ENCODE data around the gene MUC16. TPM values are rescaled to one million over a fixed set of nuclear protein-coding genes. Genes with fewer than 3 reads are reported as not detected.
"Not testable (repeated sequence)": the region's sequence is repeated elsewhere in the genome, so short reads cannot be mapped to it uniquely, and the experiment has no call there.

Gene MUC16
- total RNA-seq: under 0.01 TPM
- not detected for polyA plus RNA-seq

GRCh38 chr19:9009935-9010651 is at the start of gene MUC16:
TSS of gene MUC16 (minus strand) at chr19:9010409.
- Histone ChIP-seq H3K4me1 (ENCODE audit: insufficient read depth) (no peaks in the 10 kb centered on the region), H3K27ac (ENCODE audit: low read depth) (no peak within 1 kb of the TSS), H3K4me3 (ENCODE audit: low read depth, low read length) (no peak within 1 kb of the TSS), H3K36me3 (ENCODE audit: insufficient read depth) (no peaks in the 10 kb centered on the region)
- 71% methylated on average over 20 of the region's 20 CpGs for WGBS
- DNase-seq (ENCODE audit: extremely low spot score): no peak

DNA sequence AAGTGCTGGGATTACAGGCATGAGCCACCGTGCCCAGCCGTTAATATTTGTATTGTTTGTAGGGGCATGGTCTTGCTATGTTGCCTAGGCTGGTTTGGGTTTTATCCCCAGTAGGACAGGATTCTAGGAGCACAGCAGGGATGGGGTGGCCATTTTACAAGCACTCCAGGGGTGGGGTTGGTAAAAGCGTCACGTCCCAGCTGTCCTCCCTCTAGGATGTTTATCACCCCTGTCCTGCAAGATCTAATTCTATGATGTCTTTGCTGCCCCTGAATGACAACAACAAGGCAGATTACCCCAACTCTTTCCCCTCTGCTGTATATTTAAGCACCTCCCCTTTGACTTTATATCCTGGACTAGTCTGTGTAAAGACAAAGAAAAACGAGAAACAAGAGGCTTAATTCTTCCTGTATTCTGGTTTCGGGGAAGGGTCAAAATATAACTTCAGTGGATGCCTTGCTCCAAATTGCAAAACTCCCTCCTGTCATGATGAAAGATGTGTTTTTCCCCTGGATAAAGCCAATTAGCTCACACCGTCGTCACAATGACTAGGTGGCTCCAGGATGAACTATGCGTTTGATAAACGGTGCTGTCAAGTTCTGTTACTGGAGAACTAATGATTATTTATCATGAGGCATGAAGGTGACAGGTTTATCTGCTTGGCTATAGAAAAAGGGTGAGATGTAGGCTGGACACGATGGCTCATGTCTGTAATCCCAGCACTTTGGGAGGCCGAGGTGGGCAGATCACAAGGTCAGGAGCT is 48.9 kb upstream of the MUC16 start:
- H3K4me3 ChIP-seq (ENCODE audit: low read depth, low read length): no peak overlapping the region
- no peak for DNase-seq (ENCODE audit: extremely low spot score)
- whole genome bisulfite sequencing: 46% methylated on average over 12 of the region's 12 CpGs
- no peaks in the 10 kb centered on the region for H3K4me1 ChIP-seq (ENCODE audit: insufficient read depth)
- H3K27ac ChIP-seq (ENCODE audit: low read depth): no peak overlapping the region
- no peaks in the 10 kb centered on the region for H3K36me3 ChIP-seq (ENCODE audit: insufficient read depth)

- DNase-seq (ENCODE audit: extremely low spot score): no peak
- Histone ChIP-seq H3K4me3 (ENCODE audit: low read depth, low read length) (no peak overlapping the region), H3K36me3 (ENCODE audit: insufficient read depth) (no peaks in the 10 kb centered on the region), H3K27ac (ENCODE audit: low read depth) (no peak overlapping the region), H3K4me1 (ENCODE audit: insufficient read depth) (no peaks in the 10 kb centered on the region)
- WGBS: 85% methylated on average over 4 of the region's 4 CpGs
Measured at GRCh38 chr19:9057505-9058258, 47.5 kb upstream of the MUC16 start.

- H3K27ac ChIP-seq (ENCODE audit: low read depth); H3K4me3 ChIP-seq (ENCODE audit: low read depth, low read length); H3K4me1 ChIP-seq (ENCODE audit: insufficient read depth); DNase-seq (ENCODE audit: extremely low spot score); H3K36me3 ChIP-seq (ENCODE audit: insufficient read depth): not testable (repeated sequence)
- WGBS: 95% methylated on average over 9 of the region's 9 CpGs
Measured at GRCh38 chr19:9056131-9056530, 45.9 kb upstream of the MUC16 start.

GRCh38 chr19:9054765-9055164 is 44.6 kb upstream of the MUC16 start:
- H3K36me3 ChIP-seq (ENCODE audit: insufficient read depth): no peaks in the 10 kb centered on the region
- no peak for DNase-seq (ENCODE audit: extremely low spot score)
- no peak overlapping the region for H3K27ac ChIP-seq (ENCODE audit: low read depth)
- H3K4me1 ChIP-seq (ENCODE audit: insufficient read depth): no peaks in the 10 kb centered on the region
- 8% methylated on average over 8 of the region's 8 CpGs for WGBS
- H3K4me3 ChIP-seq (ENCODE audit: low read depth, low read length): no peak overlapping the region

- WGBS: 88% methylated on average over 8 of the region's 8 CpGs
- H3K27ac ChIP-seq (ENCODE audit: low read depth): no peak overlapping the region
Measured at GRCh38 chr19:9054207-9054606, 44.0 kb upstream of the MUC16 start.

GRCh38 chr19:9053674-9054073 is 43.5 kb upstream of the MUC16 start:
- not testable (repeated sequence) for H3K4me1 ChIP-seq (ENCODE audit: insufficient read depth); H3K27ac ChIP-seq (ENCODE audit: low read depth); H3K36me3 ChIP-seq (ENCODE audit: insufficient read depth); DNase-seq (ENCODE audit: extremely low spot score); H3K4me3 ChIP-seq (ENCODE audit: low read depth, low read length)
- WGBS: 94% methylated on average over 6 of the region's 6 CpGs

More at GRCh38 chr19:9054207-9054606, 44.0 kb upstream of the MUC16 start:
- Histone ChIP-seq H3K4me3 (ENCODE audit: low read depth, low read length) (no peak overlapping the region), H3K4me1 (ENCODE audit: insufficient read depth) (no peaks in the 10 kb centered on the region), H3K36me3 (ENCODE audit: insufficient read depth) (no peaks in the 10 kb centered on the region)
- DNase-seq (ENCODE audit: extremely low spot score): no peak

DNA sequence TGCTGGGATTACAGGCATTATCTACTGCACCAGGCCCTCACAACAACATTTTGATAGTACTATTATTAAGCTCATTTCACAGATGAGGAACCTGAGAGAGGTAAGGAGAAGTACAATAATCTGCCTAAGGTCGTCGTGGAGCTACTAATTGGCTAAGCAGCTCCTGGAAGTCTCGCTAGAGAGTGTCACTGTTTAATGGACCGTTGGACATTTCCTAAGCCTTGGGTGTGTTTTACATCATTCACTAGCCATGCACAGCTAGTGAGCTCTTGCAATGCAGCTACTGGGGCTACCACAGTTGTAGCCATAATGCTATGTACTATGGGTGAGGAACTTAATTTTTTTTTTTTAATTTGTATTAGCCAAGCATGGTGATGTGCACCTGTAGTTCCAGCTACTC is 42.7 kb upstream of the MUC16 start:
- Histone ChIP-seq H3K4me3 (ENCODE audit: low read depth, low read length) (no peak overlapping the region), H3K36me3 (ENCODE audit: insufficient read depth) (no peaks in the 10 kb centered on the region), H3K27ac (ENCODE audit: low read depth) (no peak overlapping the region), H3K4me1 (ENCODE audit: insufficient read depth) (no peaks in the 10 kb centered on the region)
- DNase-seq (ENCODE audit: extremely low spot score): no peak
- 93% methylated on average over 4 of the region's 4 CpGs for WGBS

DNA sequence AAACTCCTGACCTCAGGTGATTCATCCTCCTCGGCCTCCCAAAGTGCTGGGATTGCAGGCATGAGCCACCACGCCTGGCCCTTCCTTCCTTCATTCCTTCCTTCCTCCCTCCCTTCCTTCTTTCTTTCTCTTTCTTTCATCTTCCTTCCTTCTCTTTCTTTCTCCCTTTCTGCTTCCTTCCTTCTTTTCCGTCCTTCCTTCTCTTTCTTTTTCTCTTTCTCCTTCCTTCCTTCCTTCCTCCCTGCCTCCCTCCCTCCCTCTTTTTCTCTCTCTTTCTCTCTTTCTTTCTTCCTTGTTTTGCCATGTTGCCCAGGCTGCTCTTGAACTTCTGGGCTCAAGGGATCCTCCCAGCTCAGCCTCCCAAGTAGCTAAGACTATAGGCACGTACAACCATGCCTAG is 36.5 kb upstream of the MUC16 start:
- no peak for DNase-seq (ENCODE audit: extremely low spot score)
- H3K4me1 ChIP-seq (ENCODE audit: insufficient read depth): no peaks in the 10 kb centered on the region
- whole genome bisulfite sequencing: 68% methylated on average over 4 of the region's 4 CpGs

GRCh38 chr19:9044449-9044848 is 34.2 kb upstream of the MUC16 start:
- DNase-seq (ENCODE audit: extremely low spot score): no peak
- Histone ChIP-seq H3K36me3 (ENCODE audit: insufficient read depth) (no peaks in the 10 kb centered on the region), H3K4me3 (ENCODE audit: low read depth, low read length) (no peak overlapping the region), H3K4me1 (ENCODE audit: insufficient read depth) (no peaks in the 10 kb centered on the region), H3K27ac (ENCODE audit: low read depth) (no peak overlapping the region)
- 72% methylated on average over 3 of the region's 3 CpGs for WGBS

More for the DNA sequence above, 36.5 kb upstream of the MUC16 start:
- Histone ChIP-seq H3K27ac (ENCODE audit: low read depth) (no peak overlapping the region), H3K36me3 (ENCODE audit: insufficient read depth) (no peaks in the 10 kb centered on the region), H3K4me3 (ENCODE audit: low read depth, low read length) (no peak overlapping the region)

- no peak overlapping the region for H3K27ac ChIP-seq (ENCODE audit: low read depth)
- H3K4me1 ChIP-seq (ENCODE audit: insufficient read depth): no peaks in the 10 kb centered on the region
- no peak overlapping the region for H3K4me3 ChIP-seq (ENCODE audit: low read depth, low read length)
- H3K36me3 ChIP-seq (ENCODE audit: insufficient read depth): no peaks in the 10 kb centered on the region
- WGBS: 89% methylated on average over 5 of the region's 5 CpGs
- DNase-seq (ENCODE audit: extremely low spot score): no peak
Measured at GRCh38 chr19:9043524-9043923, 33.3 kb upstream of the MUC16 start.

- 85% methylated on average over 8 of the region's 8 CpGs for WGBS
- Histone ChIP-seq H3K27ac (ENCODE audit: low read depth) (no peak overlapping the region), H3K4me3 (ENCODE audit: low read depth, low read length) (no peak overlapping the region), H3K36me3 (ENCODE audit: insufficient read depth) (no peaks in the 10 kb centered on the region), H3K4me1 (ENCODE audit: insufficient read depth) (no peaks in the 10 kb centered on the region)
- DNase-seq (ENCODE audit: extremely low spot score): no peak
Measured at GRCh38 chr19:9041023-9041422, 30.8 kb upstream of the MUC16 start.

- 68% methylated on average over 9 of the region's 9 CpGs for WGBS
Measured at GRCh38 chr19:9040131-9040530, 29.9 kb upstream of the MUC16 start.

GRCh38 chr19:9039728-9040127 is 29.5 kb upstream of the MUC16 start:
- Histone ChIP-seq H3K36me3 (ENCODE audit: insufficient read depth) (no peaks in the 10 kb centered on the region), H3K27ac (ENCODE audit: low read depth) (no peak overlapping the region)

More at GRCh38 chr19:9040131-9040530, 29.9 kb upstream of the MUC16 start:
- Histone ChIP-seq H3K4me3 (ENCODE audit: low read depth, low read length) (no peak overlapping the region), H3K4me1 (ENCODE audit: insufficient read depth) (no peaks in the 10 kb centered on the region), H3K27ac (ENCODE audit: low read depth) (no peak overlapping the region), H3K36me3 (ENCODE audit: insufficient read depth) (no peaks in the 10 kb centered on the region)
- DNase-seq (ENCODE audit: extremely low spot score): no peak

More at GRCh38 chr19:9039728-9040127, 29.5 kb upstream of the MUC16 start:
- WGBS: 70% methylated on average over 5 of the region's 5 CpGs
- Histone ChIP-seq H3K4me3 (ENCODE audit: low read depth, low read length) (no peak overlapping the region), H3K4me1 (ENCODE audit: insufficient read depth) (no peaks in the 10 kb centered on the region)
- DNase-seq (ENCODE audit: extremely low spot score): no peak
